ENCODE data around the gene TPP1. TPM values are rescaled to one million over a fixed set of nuclear protein-coding genes. Genes with fewer than 3 reads are reported as not detected.

TPP1 gene
- total RNA-seq, 4 donors from 2014 or later: 15.4 to 34.9 (median 27.8) TPM

DNA sequence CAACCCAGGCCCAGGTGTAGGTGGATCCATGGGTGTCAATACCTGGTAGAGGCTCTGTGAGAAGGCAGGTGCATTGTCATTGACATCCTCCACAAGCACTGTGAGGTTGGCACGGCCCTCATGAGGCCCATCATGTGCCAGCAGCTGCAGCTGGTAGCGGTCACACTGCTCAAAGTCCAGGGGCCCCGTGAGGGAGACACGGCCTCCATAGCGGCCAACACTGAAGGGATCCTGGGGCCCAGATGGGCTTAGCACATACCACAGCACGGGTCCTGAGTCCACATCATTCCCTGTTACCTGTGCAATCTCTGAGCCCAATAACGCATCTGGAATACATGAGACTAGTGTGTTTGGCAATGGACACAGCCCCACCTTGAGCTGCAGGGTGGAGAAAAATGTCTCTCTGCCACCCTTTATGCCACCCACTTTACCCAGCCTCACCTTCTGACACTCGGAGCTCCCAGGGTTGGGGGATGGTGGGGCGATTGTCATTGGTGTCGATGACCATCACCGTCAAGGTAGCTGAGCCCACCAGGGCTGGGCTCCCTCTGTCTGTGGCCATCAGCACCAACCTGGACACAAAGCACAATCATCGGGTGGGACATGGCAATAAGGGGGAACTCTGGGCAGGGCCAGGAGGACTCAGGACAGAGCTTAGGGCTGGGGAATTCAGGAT lies 6.1 kb upstream of the TPP1 start:
- no peak overlapping the region for H3K27ac ChIP-seq
- 77 to 90% methylated on average over 3 to 5 of the region's 12 CpGs for WGBS, 2 donors
- intact Hi-C loops (cut with DNase I): no loop called here
- H3K4me3 ChIP-seq: no peak overlapping the region
- TF ChIP-seq POLR2A (IDR thresholded peaks at IDR 0.05) (no peak), CTCF (IDR thresholded peaks at IDR 0.05) (no peak)
- H3K4me1 ChIP-seq: peaks cover 0 to 11% (median 0%) of the 10 kb centered on the region in 3 donors
- peaks cover 0 to 16% (median 0%) of the 10 kb centered on the region in 4 donors for H3K27me3 ChIP-seq
- peaks cover 0 to 49% (median 0%) of the 10 kb centered on the region in 3 donors for H3K36me3 ChIP-seq
- DNase-seq: no peak
- no peaks in the 10 kb centered on the region for H3K9me3 ChIP-seq

GRCh38 chr11:6623391-6624363 lies 4.5 kb upstream of the TPP1 start:
- Histone ChIP-seq H3K4me3 (no peak overlapping the region), H3K36me3 (peaks cover 0 to 35% (median 0%) of the 10 kb centered on the region in 3 donors), H3K27me3 (no peaks in the 10 kb centered on the region), H3K27ac (no peak overlapping the region), H3K4me1 (peaks cover under 1 to 14% (median 6%) of the 10 kb centered on the region in 3 donors), H3K9me3 (no peaks in the 10 kb centered on the region)
- intact Hi-C loops (cut with DNase I): no loop called here
- DNase-seq: no peak
- TF ChIP-seq CTCF (IDR thresholded peaks at IDR 0.05) (no peak), POLR2A (IDR thresholded peaks at IDR 0.05) (no peak)
- WGBS, 2 donors: 84% methylated on average over 6 of the region's 31 CpGs; no CpG with 5 or more reads in 1 of the 2 donors

DNA sequence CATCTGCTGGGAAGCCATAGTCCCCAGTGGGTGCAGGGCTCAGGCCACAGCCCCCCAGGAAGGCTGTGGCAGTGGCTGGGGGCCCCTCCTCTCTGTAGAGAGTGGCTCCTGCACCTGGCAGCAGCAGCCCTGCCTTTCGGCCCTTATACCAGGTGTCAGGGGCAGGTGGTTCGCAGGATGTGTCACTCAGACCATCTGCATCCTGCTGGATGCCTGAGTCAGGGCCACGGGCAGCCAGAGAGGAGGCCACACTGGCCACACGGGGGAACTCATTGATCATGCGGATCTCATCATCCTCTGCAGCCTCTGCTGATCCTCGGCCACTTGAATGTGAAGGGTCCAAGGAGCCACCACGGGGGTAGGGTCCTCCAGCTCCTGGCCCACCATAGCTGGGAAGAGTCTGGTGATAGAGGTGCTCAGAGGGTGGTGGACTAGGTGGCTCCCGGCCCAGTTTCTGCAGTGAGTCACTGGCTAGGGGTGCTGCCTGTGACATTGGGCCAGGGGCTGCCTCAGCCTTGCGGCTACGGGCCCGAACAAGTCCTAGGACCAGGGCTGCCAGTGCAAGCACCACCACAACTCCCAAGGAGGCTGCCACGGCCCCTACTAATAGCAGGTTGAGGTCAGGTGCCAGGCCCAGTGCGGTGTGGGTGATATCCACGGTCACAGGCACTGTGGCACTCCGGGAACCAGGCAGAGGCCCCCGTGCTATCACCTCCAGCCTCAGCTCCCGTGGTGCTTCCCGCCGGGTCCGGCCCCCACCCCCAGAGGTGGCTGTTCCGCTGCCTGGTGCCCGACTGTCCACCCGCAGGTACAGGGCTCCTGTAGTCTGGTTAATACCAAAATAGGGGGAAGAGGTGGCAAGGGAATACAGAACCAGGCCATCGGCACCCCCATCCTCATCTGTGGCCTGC lies 3.3 kb upstream of the TPP1 start:
- Histone ChIP-seq H3K4me1 (peaks cover 12 to 25% (median 17%) of the 10 kb centered on the region in 3 donors), H3K36me3 (peaks cover 0 to 31% (median 0%) of the 10 kb centered on the region in 3 donors), H3K27ac (no peak overlapping the region), H3K27me3 (no peaks in the 10 kb centered on the region), H3K4me3 (no peak overlapping the region), H3K9me3 (no peaks in the 10 kb centered on the region)
- TF ChIP-seq POLR2A (IDR thresholded peaks at IDR 0.05) (no peak), CTCF (IDR thresholded peaks at IDR 0.05) (no peak)
- WGBS, 2 donors: 70 to 86% methylated on average over 4 to 7 of the region's 24 CpGs
- DNase-seq: no peak
- intact Hi-C loops (cut with DNase I): no loop called here

- H3K27me3 ChIP-seq: no peaks in the 10 kb centered on the region
- DNase-seq: no peak
- peaks cover 0 to 29% (median 0%) of the 10 kb centered on the region in 3 donors for H3K36me3 ChIP-seq
- peaks cover 15 to 27% (median 22%) of the 10 kb centered on the region in 3 donors for H3K4me1 ChIP-seq
- H3K9me3 ChIP-seq: no peaks in the 10 kb centered on the region
- intact Hi-C loops (cut with DNase I): no loop called here
- no peak overlapping the region for H3K4me3 ChIP-seq
- TF ChIP-seq CTCF (IDR thresholded peaks at IDR 0.05) (no peak), POLR2A (IDR thresholded peaks at IDR 0.05) (no peak)
- WGBS, 2 donors: 78 to 87% methylated on average over 9 to 11 of the region's 16 CpGs
- no peak overlapping the region for H3K27ac ChIP-seq
These were observed 2.5 kb upstream of the TPP1 start for GRCh38 chr11:6621711-6622211.
